Heart right ventricle (tissue), 16 donors: Measurements from ENCODE around the gene ABCC8. TPM values are rescaled to one million over a fixed set of nuclear protein-coding genes. Genes with fewer than 3 reads are reported as not detected.
A peak's percentile ranks its signal among the peaks of the same experiment; 100 is the strongest.

Experiments used
- ATAC-seq, 8 donors: fragments of 200-7000 bp; cut with Tn5 transposase; one replicate each; pipeline ENCODE4 v1.9.1; 2020; ENCODE audit warnings: mild to moderate bottlenecking in 8 of 8, moderate library complexity in 8 of 8, moderate number of reproducible peaks in 1 of 8
- DNase-seq, 2 donors: peaks; one replicate each; pipeline ENCODE4 v3.0.0-alpha.2; 2020
- H3K27ac ChIP-seq, 10 donors: fragments of 200-600 bp; sonication (generic) in 2 of 10; one replicate each; pipeline versions ENCODE4 v1.5.0 to v1.8.0; 2020 to 2022; ENCODE audit warnings: mild to moderate bottlenecking in 3 of 10
- H3K27me3 ChIP-seq, 7 donors: fragments of 200-600 bp; one replicate each; pipeline ENCODE4 v1.8.0; 2021 to 2022; ENCODE audit warnings: mild to moderate bottlenecking in 2 of 7
- H3K36me3 ChIP-seq, 9 donors: fragments of 200-600 bp; sonication (generic) in 1 of 9; one replicate each; pipeline versions ENCODE4 v1.5.0 to v1.8.0; 2020 to 2022; ENCODE audit warnings: mild to moderate bottlenecking in 2 of 9
- H3K4me1 ChIP-seq, 9 donors: fragments of 200-600 bp; sonication (generic) in 1 of 9; one replicate each; pipeline versions ENCODE4 v1.5.0 to v1.8.0; 2020 to 2022; ENCODE audit warnings: mild to moderate bottlenecking in 4 of 9
- H3K4me3 ChIP-seq, 10 donors: fragments of 200-600 bp; sonication (generic) in 2 of 10; one replicate each; pipeline versions ENCODE4 v1.5.0 to v1.8.0; 2020 to 2022; ENCODE audit warnings: mild to moderate bottlenecking in 7 of 10, moderate library complexity in 2 of 10
- H3K9me3 ChIP-seq, 11 donors: fragments of 200-600 bp in 10 of 11; sonication (generic) in 2 of 11; one replicate each; pipeline versions ENCODE4 v1.5.0 to v1.8.0; 2013 to 2022; ENCODE audit warnings: mild to moderate bottlenecking in 2 of 11, control low read depth in 1 of 11, moderate library complexity in 1 of 11
- CTCF ChIP-seq, 9 donors: fragments of 200-600 bp; sonication (generic) in 2 of 9; IDR thresholded peaks; one replicate each; pipeline versions ENCODE4 v1.5.0 to v1.8.0; 2021 to 2022; ENCODE audit warnings: antibody characterized with exemption in 9 of 9, mild to moderate bottlenecking in 5 of 9, moderate library complexity in 1 of 9
- WGBS, 2 donors: extraction: QIAGEN DNeasy Blood & Tissue Kit; methylation state at CpG; one replicate each; pipeline ENCODE4 v1.1.7; 2013; ENCODE audit warnings: inconsistent platforms in 1 of 2; 5-methylcytosine and 5-hydroxymethylcytosine counted together
- intact Hi-C, 10 donors: fragments of 100-400 bp; cut with DNase I; formaldehyde crosslinking; loops; one replicate each; pipeline versions ENCODE4 v1.11.1 to v1.14.2; 2022
- polyA plus RNA-seq, 2 donors: library from polyadenylated mRNA; stranded (reverse); fragments of 200-250 nt; gene quantifications; one replicate each; pipeline ENCODE4 v1.2.3, GENCODE V29; 2013
- total RNA-seq, 10 donors: library from RNA; stranded (reverse); fragmentation: NEBNext Ultra II Directional in 3 of 10; extraction: Animal tissue kit (Norgen Biotek cat#: 25700) in 3 of 10; gene quantifications; one replicate each; pipeline versions ENCODE4 v1.2.1 to v1.2.4, GENCODE V29; 2021 to 2023
- donor health status: Arrhythmogenic right ventricular cardiomyopathy.
- donor health status: ischemic (EF 13 %, LVEDD 7.1; RV severe dilation, severe dysfunction).
- donor health status: healthy with polysubstance abuse.
- donor health status: DM: no; HTN: yes; CAD: no.
- donor health status: DM: no; HTN: no; CAD: no.
- donor health status: ischemic (EF 25% LVEDD 6.9; RV normal size, moderate dysfunction).
- donor health status: ischemic (EF 25% LVEDD 5.7; RV mildly dilated, moderate dysfunction).
- donor health status: healthy.
- donor health status: DM: yes; HTN: yes; CAD: no.
- donor health status: Ischemic cardiomyopathy.
- donor health status: ischemic (EF 35%, LVEDD 5.7; RV mildly dilated, moderate dysfunction).
- donor health status: nonischemic (EF 11% LVEDD 7.7; RV severe dilation, severe dysfunction).
- donor health status: DM: yes; HTN: yes; CAD: no.
- donor health status: PGD.
- donor health status: ischemic (EF 29% LVEDD 5.4; RV normal size, mild dysfunction).
- donor health status: nonischemic (EF 23%, LVEDD 6.1; RV moderate dilation, normal function).

The ABCC8 gene
- total and polyA plus RNA-seq, 12 donors = 0.47 to 8.6 (median 4.9) TPM

- TF ChIP-seq CTCF (IDR thresholded peaks at IDR 0.05) = no peak
- peaks cover 0 to 37% (median 6%) of the 10 kb centered on the region in 9 donors for H3K4me1 ChIP-seq
- intact Hi-C loops = no loop called here
- H3K36me3 ChIP-seq = no peaks in the 10 kb centered on the region
- peaks cover 0 to 27% (median 13%) of the 10 kb centered on the region in 7 donors for H3K27me3 ChIP-seq
- ATAC-seq (peak in 2 of 8 donors; percentile 9 to 26), DNase-seq (no peak)
- no peaks in the 10 kb centered on the region for H3K9me3 ChIP-seq
- H3K4me3 ChIP-seq = peak within 1 kb of the TSS; percentile 6 to 62 (median 56)
- H3K27ac ChIP-seq = peak within 1 kb of the TSS in 8 of 10 donors; percentile 47 to 73 (median 59)
- WGBS, 2 donors = 3% methylated on average over 53 of the region's 53 CpGs
These were observed 87.9 kb downstream of the ABCC8 start, which contains the start of gene KCNJ11 for GRCh38 chr11:17388609-17389210. Gene KCNJ11, minus strand, starts transcription at chr11:17388659. Its CDS starts 568 bp downstream, at chr11:17388091.

GRCh38 chr11:17387811-17388210 lies 88.8 kb downstream of the ABCC8 start:
- no peaks in the 10 kb centered on the region for H3K9me3 ChIP-seq
- H3K27ac ChIP-seq = no peak overlapping the region
- no peaks in the 10 kb centered on the region for H3K36me3 ChIP-seq
- intact Hi-C loops = no loop called here
- peaks cover 0 to 37% (median 12%) of the 10 kb centered on the region in 9 donors for H3K4me1 ChIP-seq
- peaks cover 0 to 27% (median 13%) of the 10 kb centered on the region in 7 donors for H3K27me3 ChIP-seq
- ATAC-seq = no peak
- no peak for TF ChIP-seq CTCF (IDR thresholded peaks at IDR 0.05)
- no peak for DNase-seq
- 93% methylated on average over 20 of the region's 20 CpGs for WGBS, 2 donors
- H3K4me3 ChIP-seq = no peak overlapping the region

GRCh38 chr11:17387254-17387653 lies 89.4 kb downstream of the ABCC8 start:
- H3K36me3 ChIP-seq = no peaks in the 10 kb centered on the region
- DNase-seq (no peak), ATAC-seq (no peak)
- WGBS, 2 donors = 97 to 98% methylated on average over 20 of the region's 20 CpGs
- peaks cover 0 to 37% (median 12%) of the 10 kb centered on the region in 9 donors for H3K4me1 ChIP-seq
- no peak for TF ChIP-seq CTCF (IDR thresholded peaks at IDR 0.05)
- peaks cover 0 to 27% (median 13%) of the 10 kb centered on the region in 7 donors for H3K27me3 ChIP-seq
- H3K9me3 ChIP-seq = no peaks in the 10 kb centered on the region
- intact Hi-C loops = no loop called here
- H3K4me3 ChIP-seq = no peak overlapping the region
- no peak overlapping the region for H3K27ac ChIP-seq

GRCh38 chr11:17386331-17387084 lies 90.1 kb downstream of the ABCC8 start:
- Histone ChIP-seq H3K4me3 (peak overlapping the region in 9 of 10 donors; percentile 12 to 40 (median 28)), H3K27ac (peak overlapping the region; percentile 26 to 87 (median 78)), H3K36me3 (no peaks in the 10 kb centered on the region), H3K27me3 (peaks cover 0 to 27% (median 13%) of the 10 kb centered on the region in 7 donors), H3K9me3 (no peaks in the 10 kb centered on the region), H3K4me1 (peaks cover 0 to 37% (median 12%) of the 10 kb centered on the region in 9 donors)
- TF ChIP-seq CTCF (IDR thresholded peaks at IDR 0.05) = peak; percentile 31 to 73 (median 65)
- WGBS, 2 donors = 51 to 60% methylated on average over 23 of the region's 23 CpGs
- ATAC-seq (peak; percentile 72 to 94 (median 89)), DNase-seq (peak; percentile 60 to 76)
- intact Hi-C loops = no loop called here
